Measurements from ENCODE around the gene TBC1D22A. TPM values are rescaled to one million over a fixed set of nuclear protein-coding genes. Genes with fewer than 3 reads are reported as not detected.
"Not testable (repeated sequence)": the region's sequence is repeated elsewhere in the genome, so short reads cannot be mapped to it uniquely, and the experiment has no call there.

TBC1D22A gene
- polyA plus RNA-seq, 1 experiment, result 24.2 TPM

- CTCF ChIA-PET, result interaction anchor here (1.1 to 1.2 kb wide), 2 partner anchors 22 to 27 kb away, joined by 3 read pairs; no protein-coding TSS in a partner anchor
Measured at GRCh38 chr22:46781291-46781690, 18.8 kb downstream of the TBC1D22A start.

GRCh38 chr22:46782200-46782599 lies 19.8 kb downstream of the TBC1D22A start:
- H3K27me3 ChIP-seq (ENCODE audit: control insufficient read depth, insufficient read depth, low read length); DNase-seq (ENCODE audit: low read depth); POLR2A ChIA-PET; H3K4me3 ChIP-seq (ENCODE audit: low read depth, low read length); H3K36me3 ChIP-seq (ENCODE audit: control insufficient read depth, insufficient read depth, low read length): not testable (repeated sequence)
- CTCF ChIA-PET, result interaction anchor here (1.4 kb wide), 1 partner anchor 17 kb away, joined by 6 read pairs; no protein-coding TSS in a partner anchor

More at GRCh38 chr22:46781291-46781690, 18.8 kb downstream of the TBC1D22A start:
- Histone ChIP-seq H3K36me3 (ENCODE audit: control insufficient read depth, insufficient read depth, low read length) (no peaks in the 10 kb centered on the region; the same call in 1 of the 2 replicates), H3K4me3 (ENCODE audit: low read depth, low read length) (no peak overlapping the region), H3K27me3 (ENCODE audit: control insufficient read depth, insufficient read depth, low read length) (no peaks in the 10 kb centered on the region)
- DNase-seq (ENCODE audit: low read depth), result no peak
- TF ChIP-seq, protein P1, sequence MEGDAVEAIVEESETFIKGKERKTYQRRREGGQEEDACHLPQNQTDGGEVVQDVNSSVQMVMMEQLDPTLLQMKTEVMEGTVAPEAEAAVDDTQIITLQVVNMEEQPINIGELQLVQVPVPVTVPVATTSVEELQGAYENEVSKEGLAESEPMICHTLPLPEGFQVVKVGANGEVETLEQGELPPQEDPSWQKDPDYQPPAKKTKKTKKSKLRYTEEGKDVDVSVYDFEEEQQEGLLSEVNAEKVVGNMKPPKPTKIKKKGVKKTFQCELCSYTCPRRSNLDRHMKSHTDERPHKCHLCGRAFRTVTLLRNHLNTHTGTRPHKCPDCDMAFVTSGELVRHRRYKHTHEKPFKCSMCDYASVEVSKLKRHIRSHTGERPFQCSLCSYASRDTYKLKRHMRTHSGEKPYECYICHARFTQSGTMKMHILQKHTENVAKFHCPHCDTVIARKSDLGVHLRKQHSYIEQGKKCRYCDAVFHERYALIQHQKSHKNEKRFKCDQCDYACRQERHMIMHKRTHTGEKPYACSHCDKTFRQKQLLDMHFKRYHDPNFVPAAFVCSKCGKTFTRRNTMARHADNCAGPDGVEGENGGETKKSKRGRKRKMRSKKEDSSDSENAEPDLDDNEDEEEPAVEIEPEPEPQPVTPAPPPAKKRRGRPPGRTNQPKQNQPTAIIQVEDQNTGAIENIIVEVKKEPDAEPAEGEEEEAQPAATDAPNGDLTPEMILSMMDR (IDR thresholded peaks at IDR 0.05; ENCODE audit: insufficient read depth, low read depth, low read length), result no peak
- POLR2A ChIA-PET, result no interaction called here

DNA sequence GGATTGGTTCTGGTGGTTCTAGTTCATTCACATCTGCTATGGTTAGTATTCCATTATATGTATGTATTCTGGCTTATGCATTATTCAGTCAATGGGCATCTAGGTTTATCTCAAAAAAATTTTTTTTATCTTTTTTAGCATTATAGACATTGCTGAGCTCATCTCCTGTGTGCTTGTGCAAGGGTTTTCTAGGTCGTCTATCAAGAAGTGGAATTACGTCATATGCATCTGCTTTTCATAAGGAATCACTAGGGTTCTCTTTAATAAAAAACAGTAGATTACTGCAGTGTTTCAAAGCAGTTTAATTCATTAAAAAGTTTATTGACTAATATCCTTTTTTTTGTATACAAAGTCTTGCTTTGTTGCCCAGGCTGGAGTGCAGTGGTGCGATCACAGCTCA lies 21.3 kb downstream of the TBC1D22A start:
- ChIA-PET CTCF (interaction anchor here (1.2 to 2.2 kb wide), 3 partner anchors 11 to 26 kb away, joined by 3 to 8 read pairs (median 3); no protein-coding TSS in a partner anchor), POLR2A (no interaction called here)
- TF ChIP-seq, protein P1 (IDR thresholded peaks at IDR 0.05; ENCODE audit: insufficient read depth, low read depth, low read length), result no peak
- Histone ChIP-seq H3K36me3 (ENCODE audit: control insufficient read depth, insufficient read depth, low read length) (no peaks in the 10 kb centered on the region; the same call in 1 of the 2 replicates), H3K27me3 (ENCODE audit: control insufficient read depth, insufficient read depth, low read length) (no peaks in the 10 kb centered on the region), H3K4me3 (ENCODE audit: low read depth, low read length) (no peak overlapping the region)
- no peak for DNase-seq (ENCODE audit: low read depth)

DNA sequence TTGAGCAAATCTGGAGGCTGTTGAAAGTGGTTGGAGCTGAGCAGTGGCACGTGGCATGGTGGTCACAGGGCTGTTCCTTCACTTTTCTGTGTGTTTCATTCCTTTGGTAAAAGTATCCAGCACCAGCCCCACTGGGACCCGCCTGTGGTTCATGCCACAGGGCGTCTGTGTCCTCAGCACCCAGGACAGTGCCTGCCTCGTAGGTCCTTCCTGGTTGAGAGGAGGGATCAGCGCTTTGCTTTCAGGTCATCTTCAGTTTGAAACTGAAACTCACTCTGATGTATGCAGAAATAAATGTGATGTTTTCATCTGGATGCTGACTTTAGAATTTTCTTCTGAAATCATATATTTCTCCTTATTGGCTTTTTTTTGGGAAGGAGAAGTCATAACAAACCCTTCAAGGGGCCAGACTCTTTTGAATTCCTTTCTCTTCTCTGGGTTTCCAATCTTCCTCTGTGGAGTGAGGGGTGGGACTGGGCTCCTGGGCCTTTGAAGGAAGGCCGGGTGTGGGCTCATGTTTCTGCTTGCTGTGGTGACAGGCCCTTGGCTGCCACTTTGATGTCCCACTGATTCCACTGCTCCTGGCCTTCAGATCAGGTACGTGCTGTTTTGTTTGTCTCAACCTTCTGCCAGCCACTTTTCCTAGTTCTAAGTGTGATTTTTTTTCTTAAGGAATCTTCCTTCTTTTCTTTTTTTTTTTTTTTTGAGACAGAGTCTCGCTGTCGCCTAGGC lies 26.2 kb downstream of the TBC1D22A start:
- no peak overlapping the region for H3K4me3 ChIP-seq (ENCODE audit: low read depth, low read length)
- CTCF ChIA-PET, result interaction anchor here (1.1 kb wide), 1 partner anchor 15 kb away, joined by 3 read pairs; no protein-coding TSS in a partner anchor
- peaks cover 7% of the 10 kb centered on the region for H3K36me3 ChIP-seq (ENCODE audit: control insufficient read depth, insufficient read depth, low read length)
- no peaks in the 10 kb centered on the region for H3K27me3 ChIP-seq (ENCODE audit: control insufficient read depth, insufficient read depth, low read length)
- POLR2A ChIA-PET, result no interaction called here
- DNase-seq (ENCODE audit: low read depth), result no peak
- TF ChIP-seq, protein P1 (IDR thresholded peaks at IDR 0.05; ENCODE audit: insufficient read depth, low read depth, low read length), result no peak

GRCh38 chr22:46789992-46790391 lies 27.5 kb downstream of the TBC1D22A start:
- DNase-seq (ENCODE audit: low read depth), result no peak
- CTCF ChIA-PET, result no interaction called here
- no peak overlapping the region for H3K4me3 ChIP-seq (ENCODE audit: low read depth, low read length)

More at GRCh38 chr22:46789992-46790391, 27.5 kb downstream of the TBC1D22A start:
- Histone ChIP-seq H3K27me3 (ENCODE audit: control insufficient read depth, insufficient read depth, low read length) (no peaks in the 10 kb centered on the region), H3K36me3 (ENCODE audit: control insufficient read depth, insufficient read depth, low read length) (peaks cover 14% of the 10 kb centered on the region)
- POLR2A ChIA-PET, result no interaction called here
- TF ChIP-seq, protein P1 (IDR thresholded peaks at IDR 0.05; ENCODE audit: insufficient read depth, low read depth, low read length), result no peak
